WTC11 (cell line): ENCODE data around the gene MYMX.
"Not testable (repeated sequence)": the region's sequence is repeated elsewhere in the genome, so short reads cannot be mapped to it uniquely, and the experiment has no call there.

Experiments used
- ARID4B ChIP-seq: sonication (generic); formaldehyde crosslinking; IDR thresholded peaks from 2 replicates; pipeline ENCODE4 v1.8.0; 2023; ENCODE audit warnings: missing genetic modification reagents, mild to moderate bottlenecking, borderline replicate concordance
- ATF1 ChIP-seq: sonication (generic); formaldehyde crosslinking; IDR thresholded peaks from 2 replicates; pipeline ENCODE4 v1.8.1; 2023; ENCODE audit warnings: mild to moderate bottlenecking, moderate library complexity, missing genetic modification reagents
- ATF3 ChIP-seq: sonication (generic); formaldehyde crosslinking; conservative IDR thresholded peaks from 2 replicates; pipeline ENCODE4 v1.8.1; 2022; ENCODE audit warnings: mild to moderate bottlenecking, missing genetic modification reagents
- CREB1 ChIP-seq: sonication (generic); formaldehyde crosslinking; IDR thresholded peaks from 2 replicates; pipeline ENCODE4 v1.8.0; 2023; ENCODE audit warnings: mild to moderate bottlenecking, missing genetic modification reagents
- CREM ChIP-seq: sonication (generic); formaldehyde crosslinking; IDR thresholded peaks from 2 replicates; pipeline ENCODE4 v1.8.1; 2022; ENCODE audit warnings: mild to moderate bottlenecking, missing genetic modification reagents, moderate library complexity
- CTCF ChIP-seq: fragments of 200-600 bp; IDR thresholded peaks from 2 replicates; pipeline ENCODE4 v1.8.0; 2022; ENCODE audit warnings: antibody characterized with exemption
- ELF4 ChIP-seq: sonication (generic); formaldehyde crosslinking; IDR thresholded peaks from 2 replicates; pipeline ENCODE4 v1.8.1; 2022; ENCODE audit warnings: low read depth, mild to moderate bottlenecking, moderate library complexity, missing genetic modification reagents
- HMGXB4 ChIP-seq: sonication (generic); formaldehyde crosslinking; IDR thresholded peaks from 2 replicates; pipeline ENCODE4 v1.8.1; 2023; ENCODE audit warnings: mild to moderate bottlenecking, moderate library complexity, missing genetic modification reagents
- NFE2L1 ChIP-seq: sonication (generic); formaldehyde crosslinking; IDR thresholded peaks from 2 replicates; pipeline ENCODE4 v1.8.1; 2023; ENCODE audit warnings: missing genetic modification reagents
- SP1 ChIP-seq: sonication (generic); formaldehyde crosslinking; conservative IDR thresholded peaks from 2 replicates; pipeline ENCODE4 v1.8.1; 2022; ENCODE audit warnings: missing genetic modification reagents

GRCh38 chr6:44196351-44196750 lies 20.4 kb upstream of the MYMX start:
- not testable (repeated sequence) for TF ChIP-seq CTCF; ELF4 (CRISPR knock-in tag); ATF1; HMGXB4 (CRISPR knock-in tag); SP1; NFE2L1 (CRISPR knock-in tag); CREM (CRISPR knock-in tag); ARID4B; ATF3 (CRISPR knock-in tag); CREB1 (CRISPR knock-in tag)
